ENCODE results near the gene NEK2. TPM values are rescaled to one million over a fixed set of nuclear protein-coding genes. Genes with fewer than 3 reads are reported as not detected.
"Not testable (repeated sequence)": the region's sequence is repeated elsewhere in the genome, so short reads cannot be mapped to it uniquely, and the experiment has no call there.

Gene NEK2
- total RNA-seq, 1 donor from 2014 or later = 18.0 TPM

DNA sequence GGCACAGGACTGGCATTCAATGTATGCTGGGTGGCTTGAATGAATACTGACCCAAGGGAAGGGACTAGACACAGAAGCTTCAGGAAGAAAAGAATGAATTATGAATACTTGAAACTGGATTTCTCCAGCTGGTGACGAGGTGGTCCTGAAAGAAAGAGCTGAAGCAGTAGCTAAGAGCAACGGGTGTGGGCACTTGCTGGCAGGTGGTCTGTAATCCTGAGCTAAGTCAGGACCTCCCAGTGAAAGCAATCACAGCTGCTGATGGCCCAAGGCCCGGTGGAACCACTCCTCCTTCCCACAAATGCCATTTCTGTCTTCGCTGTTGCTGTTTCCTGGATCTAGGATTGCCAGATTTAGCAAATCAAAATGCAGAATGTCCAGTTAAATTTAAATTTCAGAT is 47.0 kb downstream of the NEK2 start:
- no peak for DNase-seq
- Mint-ChIP-seq H3K36me3 (ENCODE audit: low read depth) (no peaks in the 10 kb centered on the region), H3K27ac (no peak overlapping the region), H3K4me1 (peaks cover 9% of the 10 kb centered on the region), H3K4me3 (no peak overlapping the region), H3K9me3 (no peaks in the 10 kb centered on the region), H3K27me3 (peaks cover 5% of the 10 kb centered on the region)
- intact Hi-C loops (cut with micrococcal nuclease) = no loop called here

DNA sequence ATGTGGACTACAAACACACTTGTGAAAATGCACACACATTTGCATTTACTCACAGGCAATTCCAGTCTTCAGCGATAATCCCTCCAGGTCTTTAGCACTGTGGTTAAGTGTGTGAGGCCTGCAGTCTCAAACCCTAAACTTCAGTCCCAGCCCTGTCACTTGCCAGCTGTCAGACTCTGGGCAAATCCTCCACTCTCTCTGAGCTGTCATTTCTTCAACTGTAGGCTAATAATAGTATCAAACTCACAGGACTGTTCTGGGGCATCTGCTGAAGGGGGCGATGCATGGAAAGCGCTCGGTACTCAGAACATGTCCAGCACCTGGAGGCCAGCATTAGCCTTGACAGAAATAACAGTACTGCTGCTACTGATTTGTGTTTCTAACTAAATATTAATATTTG is 48.2 kb downstream of the NEK2 start:
- DNase-seq = no peak
- Mint-ChIP-seq H3K36me3 (ENCODE audit: low read depth) (no peaks in the 10 kb centered on the region), H3K27me3 (peaks cover 5% of the 10 kb centered on the region), H3K4me1 (peaks cover 14% of the 10 kb centered on the region), H3K9me3 (no peaks in the 10 kb centered on the region), H3K27ac (no peak overlapping the region), H3K4me3 (no peak overlapping the region)
- intact Hi-C loops (cut with micrococcal nuclease) = no loop called here

DNA sequence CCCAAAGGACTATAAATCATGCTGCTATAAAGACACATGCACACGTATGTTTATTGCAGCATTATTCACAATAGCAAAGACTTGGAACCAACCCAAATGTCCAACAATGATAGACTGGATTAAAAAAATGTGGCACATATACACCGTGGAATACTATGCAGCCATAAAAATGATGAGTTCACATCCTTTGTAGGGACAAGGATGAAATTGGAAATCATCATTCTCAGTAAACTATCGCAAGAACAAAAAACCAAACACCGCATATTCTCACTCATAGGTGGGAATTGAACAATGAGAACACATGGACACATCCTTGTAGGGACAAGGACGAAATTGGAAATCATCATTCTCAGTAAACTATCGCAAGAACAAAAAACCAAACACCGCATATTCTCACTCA is 49.6 kb downstream of the NEK2 start:
- peaks cover 14% of the 10 kb centered on the region for H3K4me1 Mint-ChIP-seq
- H3K36me3 Mint-ChIP-seq (ENCODE audit: low read depth); H3K27me3 Mint-ChIP-seq; H3K27ac Mint-ChIP-seq; H3K4me3 Mint-ChIP-seq; intact Hi-C loops (cut with micrococcal nuclease); H3K9me3 Mint-ChIP-seq; DNase-seq: not testable (repeated sequence)

DNA sequence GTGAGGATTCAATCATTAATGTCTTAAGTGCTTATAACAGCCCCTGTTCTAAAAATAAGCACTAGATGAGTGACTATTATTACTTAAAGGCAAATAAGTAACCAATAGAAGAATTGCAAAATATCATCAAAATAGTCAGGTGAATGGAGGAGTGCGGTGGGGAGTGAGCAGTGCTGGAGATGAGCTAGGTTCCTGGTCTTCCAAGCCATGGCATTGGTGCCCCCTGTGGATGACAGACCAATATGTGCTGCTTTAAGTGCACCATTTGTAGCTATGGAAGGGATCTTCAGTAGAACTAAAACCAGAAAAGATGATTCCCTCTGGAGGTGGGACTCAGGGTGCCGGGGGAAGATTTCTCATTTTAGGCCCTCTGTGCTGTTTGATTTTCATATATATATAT is 50.4 kb downstream of the NEK2 start:
- no peaks in the 10 kb centered on the region for H3K36me3 Mint-ChIP-seq (ENCODE audit: low read depth)

DNA sequence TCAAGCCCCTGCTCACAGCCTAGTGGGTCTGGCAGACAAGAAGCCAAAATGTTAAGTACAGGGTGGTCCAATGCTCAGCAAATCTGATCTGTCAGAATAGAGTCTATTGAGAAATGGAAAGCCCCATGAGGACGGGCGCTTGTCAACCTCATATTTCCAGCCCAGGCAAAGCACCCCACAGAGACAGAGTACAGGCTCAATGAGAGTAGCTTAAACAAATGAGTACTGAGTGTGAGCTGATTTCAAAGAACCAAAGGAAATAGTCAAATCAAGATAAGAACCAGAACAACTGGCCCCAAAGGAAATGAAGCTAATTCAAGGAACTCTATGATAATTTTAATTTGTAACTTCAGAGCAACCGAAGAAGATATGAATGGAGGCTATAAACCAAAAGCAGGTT is 51.9 kb downstream of the NEK2 start:
- H3K4me1 Mint-ChIP-seq = peaks cover 14% of the 10 kb centered on the region
- no peaks in the 10 kb centered on the region for H3K9me3 Mint-ChIP-seq
- DNase-seq = no peak
- no peak overlapping the region for H3K27ac Mint-ChIP-seq
- intact Hi-C loops (cut with micrococcal nuclease) = no loop called here
- H3K27me3 Mint-ChIP-seq = peaks cover 2% of the 10 kb centered on the region
- H3K36me3 Mint-ChIP-seq (ENCODE audit: low read depth) = no peaks in the 10 kb centered on the region
- H3K4me3 Mint-ChIP-seq = no peak overlapping the region

More for the DNA sequence above, 50.4 kb downstream of the NEK2 start:
- H3K4me1 Mint-ChIP-seq = peaks cover 14% of the 10 kb centered on the region
- peak; percentile 65 for DNase-seq
- H3K9me3 Mint-ChIP-seq = no peaks in the 10 kb centered on the region
- H3K27ac Mint-ChIP-seq = no peak overlapping the region
- intact Hi-C loops (cut with micrococcal nuclease) = no loop called here
- no peak overlapping the region for H3K4me3 Mint-ChIP-seq
- H3K27me3 Mint-ChIP-seq = peaks cover 5% of the 10 kb centered on the region

DNA sequence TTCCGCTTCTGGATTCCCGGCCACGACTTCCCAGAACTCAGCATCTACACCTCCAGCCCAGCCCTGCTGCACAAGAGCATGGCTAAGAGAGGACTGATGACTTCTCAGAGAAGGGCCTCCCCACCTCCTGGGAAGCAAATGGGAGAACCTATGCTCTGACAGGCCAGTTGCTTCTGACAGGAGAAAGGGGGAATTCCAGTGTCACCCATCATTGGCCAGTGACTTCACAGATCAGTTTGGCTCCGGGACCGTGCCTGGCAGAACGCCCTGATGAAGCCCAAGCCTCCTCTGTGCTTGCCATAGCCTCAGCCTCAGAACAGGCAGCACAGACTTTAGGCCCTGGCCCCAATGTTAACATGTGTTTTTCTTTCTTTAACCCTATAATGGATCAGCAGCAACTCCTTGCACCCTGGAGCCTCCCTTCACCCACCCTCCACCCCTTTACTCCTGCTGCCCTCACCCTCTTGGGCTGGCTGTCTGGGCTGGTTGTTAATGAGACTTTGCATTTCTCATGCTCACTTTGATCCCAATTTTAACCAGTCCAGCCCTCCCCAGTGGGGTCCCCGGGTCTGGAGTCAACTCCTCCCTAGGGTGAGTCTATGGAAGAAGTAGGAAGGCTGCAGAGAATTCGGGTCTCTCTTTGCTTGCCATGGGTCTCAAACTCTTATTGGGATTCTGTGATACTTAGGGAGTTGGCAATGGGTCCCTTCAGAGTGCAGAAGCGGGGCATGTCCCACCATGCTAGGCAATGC is 53.8 kb downstream of the NEK2 start:
- Mint-ChIP-seq H3K4me1 (peaks cover 14% of the 10 kb centered on the region), H3K27me3 (no peaks in the 10 kb centered on the region), H3K36me3 (ENCODE audit: low read depth) (no peaks in the 10 kb centered on the region), H3K27ac (no peak overlapping the region), H3K9me3 (no peaks in the 10 kb centered on the region), H3K4me3 (no peak overlapping the region)
- intact Hi-C loops (cut with micrococcal nuclease) = no loop called here
- no peak for DNase-seq

DNA sequence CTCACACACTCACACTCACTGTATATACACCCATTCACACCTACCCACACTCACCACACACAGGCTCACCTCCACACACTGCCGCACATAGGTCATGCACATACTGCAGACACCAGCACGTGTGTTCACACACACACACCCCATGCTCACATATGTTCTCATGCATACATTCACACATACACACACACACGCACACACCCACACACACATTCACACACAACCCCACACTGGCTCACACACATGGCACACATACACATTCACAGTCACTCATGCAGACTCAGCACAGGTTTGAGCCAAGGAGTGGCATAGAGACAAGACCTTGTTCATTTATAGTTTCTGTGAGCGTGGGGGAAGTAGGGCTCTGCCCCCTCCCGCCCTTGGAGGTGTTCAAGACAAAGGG is 55.3 kb downstream of the NEK2 start:
- Mint-ChIP-seq H3K4me3 (no peak overlapping the region), H3K27ac (no peak overlapping the region), H3K27me3 (no peaks in the 10 kb centered on the region), H3K36me3 (ENCODE audit: low read depth) (no peaks in the 10 kb centered on the region), H3K4me1 (peaks cover 14% of the 10 kb centered on the region), H3K9me3 (no peaks in the 10 kb centered on the region)
- intact Hi-C loops (cut with micrococcal nuclease) = no loop called here
- DNase-seq = no peak

DNA sequence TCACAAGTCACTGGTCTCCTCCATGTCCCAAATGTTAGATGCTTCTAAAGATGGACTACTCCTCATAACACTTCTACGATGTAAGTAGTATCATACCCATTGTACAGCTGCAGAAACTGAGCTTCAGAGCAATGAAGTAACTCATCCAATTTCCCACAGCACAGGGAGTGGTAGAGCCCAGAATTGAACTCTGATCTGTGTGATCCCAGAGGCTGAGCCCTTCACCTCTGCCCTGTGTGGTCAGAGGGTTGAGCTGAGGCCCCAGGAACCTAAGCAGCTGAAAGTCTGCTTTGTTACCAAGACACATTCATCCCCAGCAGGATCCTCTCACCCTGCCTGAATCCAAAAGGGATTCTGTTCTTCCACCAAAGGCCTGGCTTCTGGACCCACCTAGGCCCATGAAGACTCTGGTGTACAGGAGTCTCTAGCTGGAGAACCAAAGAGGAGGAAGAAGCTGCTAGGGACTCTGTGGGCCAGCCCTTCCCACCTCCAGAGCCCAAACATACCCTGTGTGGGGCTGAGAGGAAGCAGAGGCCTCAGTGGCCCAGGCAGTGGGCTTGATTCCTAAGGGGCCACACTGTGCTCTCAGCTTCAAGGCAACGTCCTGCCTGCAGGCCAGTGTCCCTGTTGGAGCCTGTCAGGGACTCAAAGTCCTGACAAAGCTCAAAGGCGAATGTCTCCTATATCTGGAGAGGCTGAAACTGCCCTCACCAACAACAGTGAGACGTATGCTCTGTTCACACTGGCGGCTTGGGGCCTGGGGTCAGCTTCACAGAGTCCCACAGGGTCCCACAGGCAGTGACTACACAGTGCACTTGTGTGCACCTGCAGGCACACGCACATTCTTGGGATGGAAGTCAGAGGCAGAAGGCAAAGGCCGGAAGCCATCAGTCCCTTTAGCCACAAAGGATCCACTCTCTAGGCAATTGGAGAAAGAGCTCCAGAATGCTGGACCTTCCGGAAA is 56.1 kb downstream of the NEK2 start:
- peaks cover 15% of the 10 kb centered on the region for H3K4me1 Mint-ChIP-seq
- H3K27ac Mint-ChIP-seq = no peak overlapping the region
- H3K36me3 Mint-ChIP-seq (ENCODE audit: low read depth) = no peaks in the 10 kb centered on the region
- DNase-seq = no peak
- no peaks in the 10 kb centered on the region for H3K9me3 Mint-ChIP-seq
- no peak overlapping the region for H3K4me3 Mint-ChIP-seq
- intact Hi-C loops (cut with micrococcal nuclease) = no loop called here
- no peaks in the 10 kb centered on the region for H3K27me3 Mint-ChIP-seq

DNA sequence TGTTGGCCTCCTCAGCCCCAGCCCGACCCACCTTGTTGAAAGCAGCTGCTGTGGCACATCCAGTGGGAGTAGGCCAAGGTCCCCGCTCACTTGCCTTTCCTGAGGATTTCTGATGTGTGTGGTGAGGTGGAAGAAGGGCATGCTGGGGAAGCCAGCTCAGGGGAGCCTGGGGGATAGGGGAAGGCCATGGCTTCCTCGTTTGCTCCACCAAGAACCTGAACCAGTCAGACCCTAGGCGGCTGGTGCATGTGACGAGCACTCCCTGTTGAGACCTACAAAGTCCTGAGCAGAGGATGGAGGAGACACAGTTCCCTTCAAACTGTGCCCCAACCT is 58.5 kb downstream of the NEK2 start:
- DNase-seq = no peak
- no peaks in the 10 kb centered on the region for H3K27me3 Mint-ChIP-seq
- no peak overlapping the region for H3K4me3 Mint-ChIP-seq
- H3K9me3 Mint-ChIP-seq = no peaks in the 10 kb centered on the region
- H3K27ac Mint-ChIP-seq = no peak overlapping the region
- intact Hi-C loops (cut with micrococcal nuclease) = no loop called here
- peaks cover 3% of the 10 kb centered on the region for H3K4me1 Mint-ChIP-seq
- H3K36me3 Mint-ChIP-seq (ENCODE audit: low read depth) = no peaks in the 10 kb centered on the region

DNA sequence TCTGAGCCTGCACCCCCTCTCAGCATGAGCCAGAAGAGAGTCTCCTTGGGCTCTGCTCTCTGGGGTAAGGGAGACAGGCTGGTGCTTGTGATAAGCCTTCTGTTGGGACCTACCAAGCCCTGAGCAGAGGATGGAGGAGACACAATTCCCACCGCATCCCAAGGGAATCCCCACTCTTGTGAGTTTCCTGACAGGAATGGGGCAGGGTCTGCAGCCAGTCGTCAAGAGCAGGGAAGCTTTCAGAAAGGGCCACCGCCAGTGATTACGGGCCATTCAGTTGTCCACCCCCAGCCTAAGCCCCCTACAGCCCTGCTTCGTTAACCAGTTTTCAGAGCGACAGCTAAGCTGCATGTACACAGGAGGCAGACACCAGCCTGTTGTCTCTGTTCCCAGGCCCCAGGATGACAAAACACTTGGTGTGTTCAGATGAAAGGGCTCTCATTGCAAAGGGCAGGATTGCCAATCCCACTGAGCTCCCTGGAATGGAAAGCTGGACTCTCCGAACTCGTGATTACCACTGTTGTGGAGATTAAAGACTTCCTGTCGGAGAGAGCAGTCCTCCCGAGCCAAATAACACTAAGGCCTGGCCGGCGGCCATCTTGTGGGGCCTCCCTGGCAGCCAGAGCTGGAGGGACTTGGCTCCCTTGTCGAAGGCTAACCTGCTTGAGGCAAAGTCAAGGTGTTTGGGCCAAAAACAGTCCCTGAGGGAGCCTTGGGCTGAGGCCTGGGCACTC is 59.0 kb downstream of the NEK2 start:
- Mint-ChIP-seq H3K27ac (no peak overlapping the region), H3K4me3 (no peak overlapping the region), H3K4me1 (peaks cover 3% of the 10 kb centered on the region), H3K9me3 (no peaks in the 10 kb centered on the region), H3K36me3 (ENCODE audit: low read depth) (no peaks in the 10 kb centered on the region), H3K27me3 (no peaks in the 10 kb centered on the region)
- intact Hi-C loops (cut with micrococcal nuclease) = no loop called here
- no peak for DNase-seq

DNA sequence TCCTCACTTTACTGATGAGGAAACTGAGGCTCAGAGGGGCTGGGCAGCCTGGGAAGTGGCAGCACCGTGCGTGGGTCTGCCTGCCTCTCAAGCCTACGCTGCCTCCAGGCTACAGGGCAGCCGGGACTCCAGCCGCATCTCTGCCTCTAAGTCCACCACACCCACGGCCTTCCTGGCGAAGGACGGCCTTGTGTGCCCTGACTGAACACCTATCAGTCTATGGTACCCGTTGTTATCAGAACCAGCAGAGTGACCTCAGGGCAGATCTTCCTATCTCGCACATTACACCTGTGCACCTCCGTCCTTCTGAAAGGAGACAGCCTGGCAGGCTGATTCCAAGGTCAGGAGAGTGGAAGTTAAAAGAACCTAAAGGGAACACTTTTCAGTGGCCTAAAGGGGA is 60.8 kb downstream of the NEK2 start:
- H3K36me3 Mint-ChIP-seq (ENCODE audit: low read depth) = no peaks in the 10 kb centered on the region
- no peak overlapping the region for H3K4me3 Mint-ChIP-seq
- no peak for DNase-seq
- no peaks in the 10 kb centered on the region for H3K27me3 Mint-ChIP-seq
- H3K9me3 Mint-ChIP-seq = no peaks in the 10 kb centered on the region
- peaks cover 3% of the 10 kb centered on the region for H3K4me1 Mint-ChIP-seq
- H3K27ac Mint-ChIP-seq = no peak overlapping the region
- intact Hi-C loops (cut with micrococcal nuclease) = no loop called here

DNA sequence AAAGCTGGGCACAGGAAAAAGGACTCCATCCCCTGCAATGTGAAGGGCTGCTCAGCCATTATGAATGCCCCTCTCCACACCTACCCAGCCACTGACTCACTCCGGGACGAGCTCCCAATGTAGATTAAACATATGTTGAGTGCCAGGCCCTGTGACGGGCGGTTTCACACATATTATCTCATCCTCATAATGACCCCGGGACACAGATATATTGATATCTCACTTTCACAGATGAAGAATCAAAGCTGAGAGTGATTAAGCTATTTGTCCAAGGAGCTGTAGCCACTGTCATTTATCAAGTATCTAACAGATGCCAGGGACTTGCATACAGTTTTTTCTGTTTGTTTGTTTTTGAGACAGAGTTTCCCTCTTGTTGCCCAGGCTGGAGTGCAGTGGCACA is 61.5 kb downstream of the NEK2 start:
- no peak for DNase-seq

DNA sequence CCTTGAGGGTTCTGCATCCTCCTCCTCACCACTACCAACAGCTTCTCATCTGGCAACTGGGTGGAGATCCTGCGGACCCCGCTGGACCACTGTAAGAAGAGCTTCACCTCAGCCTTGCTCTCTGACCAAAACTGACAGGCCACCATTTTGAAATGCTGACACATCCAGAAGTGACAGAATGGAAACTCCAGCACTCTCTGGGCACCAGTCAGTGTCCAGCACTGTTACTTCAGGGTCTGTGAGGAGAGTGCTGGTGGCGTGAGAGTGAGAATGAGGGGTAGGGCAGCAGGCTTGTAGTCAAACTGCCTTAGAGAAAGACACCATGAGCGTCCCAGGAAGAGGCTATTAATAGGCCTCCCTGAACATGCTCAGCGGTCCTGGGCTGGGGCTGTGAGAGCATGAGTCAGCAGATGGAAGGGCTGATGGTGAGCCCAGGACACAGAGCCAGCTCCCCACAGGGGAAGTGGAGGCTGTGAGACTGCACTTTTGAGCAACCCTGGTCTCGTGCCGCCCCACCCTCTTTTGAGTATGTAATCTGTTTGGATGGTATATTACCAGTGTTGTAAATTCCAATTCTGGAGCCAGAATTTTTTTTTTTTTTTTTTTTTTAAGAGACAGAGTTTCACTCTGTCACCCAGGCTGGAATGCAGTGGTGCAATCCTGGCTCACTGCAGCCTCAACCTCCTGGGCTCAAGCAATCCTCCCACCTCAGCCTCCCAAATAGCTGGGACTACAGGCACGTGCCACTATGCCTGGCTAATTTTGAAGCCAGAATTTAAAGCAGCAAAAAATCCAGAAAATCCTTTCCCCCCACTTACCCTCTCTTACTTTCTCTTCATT is 62.1 kb downstream of the NEK2 start:
- H3K4me3 Mint-ChIP-seq = no peak overlapping the region
- no peak overlapping the region for H3K27ac Mint-ChIP-seq
- H3K9me3 Mint-ChIP-seq = no peaks in the 10 kb centered on the region

More for the DNA sequence above, 61.5 kb downstream of the NEK2 start:
- Mint-ChIP-seq H3K4me1 (peaks cover 3% of the 10 kb centered on the region), H3K4me3 (no peak overlapping the region), H3K36me3 (ENCODE audit: low read depth) (no peaks in the 10 kb centered on the region), H3K27ac (no peak overlapping the region), H3K9me3 (no peaks in the 10 kb centered on the region), H3K27me3 (no peaks in the 10 kb centered on the region)
- intact Hi-C loops (cut with micrococcal nuclease) = no loop called here

More for the DNA sequence above, 62.1 kb downstream of the NEK2 start:
- Mint-ChIP-seq H3K27me3 (no peaks in the 10 kb centered on the region), H3K4me1 (peaks cover 3% of the 10 kb centered on the region), H3K36me3 (ENCODE audit: low read depth) (no peaks in the 10 kb centered on the region)
- DNase-seq = no peak
- intact Hi-C loops (cut with micrococcal nuclease) = no loop called here

Data from activated CD4-positive, alpha-beta T cell treated with anti-CD3 and anti-CD28 coated beads, Interleukin-2, amount 10 ng/mL, durations not matched to agents 24 days and 14 days (primary cell).